ENCODE results near the gene SLC12A4.

GRCh38 chr16:67928561-67929364, 39.7 kb downstream of the SLC12A4 start:
- TF ChIP-seq, protein P1, sequence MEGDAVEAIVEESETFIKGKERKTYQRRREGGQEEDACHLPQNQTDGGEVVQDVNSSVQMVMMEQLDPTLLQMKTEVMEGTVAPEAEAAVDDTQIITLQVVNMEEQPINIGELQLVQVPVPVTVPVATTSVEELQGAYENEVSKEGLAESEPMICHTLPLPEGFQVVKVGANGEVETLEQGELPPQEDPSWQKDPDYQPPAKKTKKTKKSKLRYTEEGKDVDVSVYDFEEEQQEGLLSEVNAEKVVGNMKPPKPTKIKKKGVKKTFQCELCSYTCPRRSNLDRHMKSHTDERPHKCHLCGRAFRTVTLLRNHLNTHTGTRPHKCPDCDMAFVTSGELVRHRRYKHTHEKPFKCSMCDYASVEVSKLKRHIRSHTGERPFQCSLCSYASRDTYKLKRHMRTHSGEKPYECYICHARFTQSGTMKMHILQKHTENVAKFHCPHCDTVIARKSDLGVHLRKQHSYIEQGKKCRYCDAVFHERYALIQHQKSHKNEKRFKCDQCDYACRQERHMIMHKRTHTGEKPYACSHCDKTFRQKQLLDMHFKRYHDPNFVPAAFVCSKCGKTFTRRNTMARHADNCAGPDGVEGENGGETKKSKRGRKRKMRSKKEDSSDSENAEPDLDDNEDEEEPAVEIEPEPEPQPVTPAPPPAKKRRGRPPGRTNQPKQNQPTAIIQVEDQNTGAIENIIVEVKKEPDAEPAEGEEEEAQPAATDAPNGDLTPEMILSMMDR (conservative IDR thresholded peaks at IDR 0.05; ENCODE audit: low read depth, low read length) = peak; percentile 82
- no peak for TF ChIP-seq EZH2phosphoT487 (IDR thresholded peaks at IDR 0.05; ENCODE audit: borderline replicate concordance, low read length)

Measured in PC-3 (cell line).